Measurements from ENCODE around the gene ATXN3.
A peak's percentile ranks its signal among the peaks of the same experiment; 100 is the strongest.

Gene ATXN3

GRCh38 chr14:92121670-92122350 is 15.4 kb upstream of the ATXN3 start, which contains the start of the genes CPSF2 and NDUFB1:
TSS of gene CPSF2 (plus strand) at chr14:92121969. CDS start at chr14:92130985, 9,016 bp downstream.
TSS of gene NDUFB1 (minus strand) at chr14:92121706. CDS start at chr14:92117637, 4,069 bp downstream.
- peaks cover 28% of the 10 kb centered on the region for H3K4me1 ChIP-seq (ENCODE audit: control insufficient read depth, insufficient read depth, low read length, poor library complexity, severe bottlenecking)
- no peaks in the 10 kb centered on the region for H3K36me3 ChIP-seq (ENCODE audit: control insufficient read depth, insufficient read depth, low read length)
- no peaks in the 10 kb centered on the region for H3K27me3 ChIP-seq (replicated peaks; ENCODE audit: control insufficient read depth, insufficient read depth, low read length, poor library complexity, severe bottlenecking)
- peak within 1 kb of the TSS; percentile 91 for H3K4me3 ChIP-seq (ENCODE audit: insufficient read depth, low read depth, low read length, poor library complexity, severe bottlenecking)
- H3K27ac ChIP-seq (ENCODE audit: insufficient read depth, low read length, poor library complexity, severe bottlenecking) = peak within 1 kb of the TSS; percentile 98
- H3K9me3 ChIP-seq (ENCODE audit: control insufficient read depth, low read length) = no peaks in the 10 kb centered on the region
- peak; percentile 58 to 74 (median 68) for DNase-seq

GRCh38 chr14:92121207-92121669 is 14.9 kb upstream of the ATXN3 start:
- DNase-seq = no peak
- H3K27me3 ChIP-seq (replicated peaks; ENCODE audit: control insufficient read depth, insufficient read depth, low read length, poor library complexity, severe bottlenecking) = no peaks in the 10 kb centered on the region
- no peaks in the 10 kb centered on the region for H3K36me3 ChIP-seq (ENCODE audit: control insufficient read depth, insufficient read depth, low read length)
- H3K9me3 ChIP-seq (ENCODE audit: control insufficient read depth, low read length) = no peaks in the 10 kb centered on the region
- peaks cover 28% of the 10 kb centered on the region for H3K4me1 ChIP-seq (ENCODE audit: control insufficient read depth, insufficient read depth, low read length, poor library complexity, severe bottlenecking)
- H3K4me3 ChIP-seq (ENCODE audit: insufficient read depth, low read depth, low read length, poor library complexity, severe bottlenecking) = peak overlapping the region; percentile 91
- peak overlapping the region; percentile 98 for H3K27ac ChIP-seq (ENCODE audit: insufficient read depth, low read length, poor library complexity, severe bottlenecking)

GRCh38 chr14:92109490-92109889 is 3.1 kb upstream of the ATXN3 start:
- no peak for DNase-seq
- Histone ChIP-seq H3K4me3 (ENCODE audit: insufficient read depth, low read depth, low read length, poor library complexity, severe bottlenecking) (no peak overlapping the region), H3K4me1 (ENCODE audit: control insufficient read depth, insufficient read depth, low read length, poor library complexity, severe bottlenecking) (no peaks in the 10 kb centered on the region), H3K27me3 (replicated peaks; ENCODE audit: control insufficient read depth, insufficient read depth, low read length, poor library complexity, severe bottlenecking) (no peaks in the 10 kb centered on the region), H3K36me3 (ENCODE audit: control insufficient read depth, insufficient read depth, low read length) (no peaks in the 10 kb centered on the region), H3K9me3 (ENCODE audit: control insufficient read depth, low read length) (no peaks in the 10 kb centered on the region), H3K27ac (ENCODE audit: insufficient read depth, low read length, poor library complexity, severe bottlenecking) (no peak overlapping the region)

GRCh38 chr14:92108345-92109254 is 2.2 kb upstream of the ATXN3 start:
- Histone ChIP-seq H3K27ac (ENCODE audit: insufficient read depth, low read length, poor library complexity, severe bottlenecking) (no peak overlapping the region), H3K4me3 (ENCODE audit: insufficient read depth, low read depth, low read length, poor library complexity, severe bottlenecking) (no peak overlapping the region), H3K4me1 (ENCODE audit: control insufficient read depth, insufficient read depth, low read length, poor library complexity, severe bottlenecking) (no peaks in the 10 kb centered on the region), H3K27me3 (replicated peaks; ENCODE audit: control insufficient read depth, insufficient read depth, low read length, poor library complexity, severe bottlenecking) (no peaks in the 10 kb centered on the region), H3K9me3 (ENCODE audit: control insufficient read depth, low read length) (no peaks in the 10 kb centered on the region), H3K36me3 (ENCODE audit: control insufficient read depth, insufficient read depth, low read length) (no peaks in the 10 kb centered on the region)
- DNase-seq = no peak

GRCh38 chr14:92105893-92106142 is 564 bp downstream of the ATXN3 start:
- DNase-seq = peak in 1 of 3 donors; percentile 26
- Histone ChIP-seq H3K27ac (ENCODE audit: insufficient read depth, low read length, poor library complexity, severe bottlenecking) (peak overlapping the region; percentile 84), H3K4me3 (ENCODE audit: insufficient read depth, low read depth, low read length, poor library complexity, severe bottlenecking) (peak overlapping the region; percentile 98), H3K4me1 (ENCODE audit: control insufficient read depth, insufficient read depth, low read length, poor library complexity, severe bottlenecking) (no peaks in the 10 kb centered on the region), H3K27me3 (replicated peaks; ENCODE audit: control insufficient read depth, insufficient read depth, low read length, poor library complexity, severe bottlenecking) (no peaks in the 10 kb centered on the region), H3K36me3 (ENCODE audit: control insufficient read depth, insufficient read depth, low read length) (no peaks in the 10 kb centered on the region), H3K9me3 (ENCODE audit: control insufficient read depth, low read length) (no peaks in the 10 kb centered on the region)

- H3K4me1 ChIP-seq (ENCODE audit: control insufficient read depth, insufficient read depth, low read length, poor library complexity, severe bottlenecking) = no peaks in the 10 kb centered on the region
These were observed 1.1 kb downstream of the ATXN3 start for GRCh38 chr14:92105073-92105892.

GRCh38 chr14:92103363-92103989 is 2.9 kb downstream of the ATXN3 start:
- H3K36me3 ChIP-seq (ENCODE audit: control insufficient read depth, insufficient read depth, low read length) = no peaks in the 10 kb centered on the region
- no peak overlapping the region for H3K27ac ChIP-seq (ENCODE audit: insufficient read depth, low read length, poor library complexity, severe bottlenecking)
- no peak for DNase-seq
- no peaks in the 10 kb centered on the region for H3K9me3 ChIP-seq (ENCODE audit: control insufficient read depth, low read length)
- no peak overlapping the region for H3K4me3 ChIP-seq (ENCODE audit: insufficient read depth, low read depth, low read length, poor library complexity, severe bottlenecking)
- no peaks in the 10 kb centered on the region for H3K27me3 ChIP-seq (replicated peaks; ENCODE audit: control insufficient read depth, insufficient read depth, low read length, poor library complexity, severe bottlenecking)
- H3K4me1 ChIP-seq (ENCODE audit: control insufficient read depth, insufficient read depth, low read length, poor library complexity, severe bottlenecking) = no peaks in the 10 kb centered on the region

More at GRCh38 chr14:92105073-92105892, 1.1 kb downstream of the ATXN3 start:
- H3K4me3 ChIP-seq (ENCODE audit: insufficient read depth, low read depth, low read length, poor library complexity, severe bottlenecking) = peak overlapping the region; percentile 98
- no peaks in the 10 kb centered on the region for H3K9me3 ChIP-seq (ENCODE audit: control insufficient read depth, low read length)
- no peaks in the 10 kb centered on the region for H3K36me3 ChIP-seq (ENCODE audit: control insufficient read depth, insufficient read depth, low read length)
- H3K27me3 ChIP-seq (replicated peaks; ENCODE audit: control insufficient read depth, insufficient read depth, low read length, poor library complexity, severe bottlenecking) = no peaks in the 10 kb centered on the region
- H3K27ac ChIP-seq (ENCODE audit: insufficient read depth, low read length, poor library complexity, severe bottlenecking) = peak overlapping the region; percentile 84
- DNase-seq = no peak

- no peak for DNase-seq
- no peak overlapping the region for H3K4me3 ChIP-seq (ENCODE audit: insufficient read depth, low read depth, low read length, poor library complexity, severe bottlenecking)
- H3K9me3 ChIP-seq (ENCODE audit: control insufficient read depth, low read length) = no peaks in the 10 kb centered on the region
- peaks cover 12% of the 10 kb centered on the region for H3K36me3 ChIP-seq (ENCODE audit: control insufficient read depth, insufficient read depth, low read length)
- no peak overlapping the region for H3K27ac ChIP-seq (ENCODE audit: insufficient read depth, low read length, poor library complexity, severe bottlenecking)
- H3K4me1 ChIP-seq (ENCODE audit: control insufficient read depth, insufficient read depth, low read length, poor library complexity, severe bottlenecking) = no peaks in the 10 kb centered on the region
- H3K27me3 ChIP-seq (replicated peaks; ENCODE audit: control insufficient read depth, insufficient read depth, low read length, poor library complexity, severe bottlenecking) = no peaks in the 10 kb centered on the region
These were observed 6.6 kb downstream of the ATXN3 start for GRCh38 chr14:92099802-92100201.

- Histone ChIP-seq H3K9me3 (ENCODE audit: control insufficient read depth, low read length) (no peaks in the 10 kb centered on the region), H3K36me3 (ENCODE audit: control insufficient read depth, insufficient read depth, low read length) (peaks cover 34% of the 10 kb centered on the region), H3K27me3 (replicated peaks; ENCODE audit: control insufficient read depth, insufficient read depth, low read length, poor library complexity, severe bottlenecking) (no peaks in the 10 kb centered on the region), H3K4me1 (ENCODE audit: control insufficient read depth, insufficient read depth, low read length, poor library complexity, severe bottlenecking) (no peaks in the 10 kb centered on the region), H3K4me3 (ENCODE audit: insufficient read depth, low read depth, low read length, poor library complexity, severe bottlenecking) (no peak overlapping the region), H3K27ac (ENCODE audit: insufficient read depth, low read length, poor library complexity, severe bottlenecking) (no peak overlapping the region)
- no peak for DNase-seq
These were observed 13.1 kb downstream of the ATXN3 start for GRCh38 chr14:92093320-92093719.

Data from effector memory CD4-positive, alpha-beta T cell (primary cell).